ENCODE measurements around the gene FMR1. TPM values are rescaled to one million over a fixed set of nuclear protein-coding genes. Genes with fewer than 3 reads are reported as not detected.

Gene FMR1
- total RNA-seq, 1 experiment from 2014 or later: 44.6 TPM

DNA sequence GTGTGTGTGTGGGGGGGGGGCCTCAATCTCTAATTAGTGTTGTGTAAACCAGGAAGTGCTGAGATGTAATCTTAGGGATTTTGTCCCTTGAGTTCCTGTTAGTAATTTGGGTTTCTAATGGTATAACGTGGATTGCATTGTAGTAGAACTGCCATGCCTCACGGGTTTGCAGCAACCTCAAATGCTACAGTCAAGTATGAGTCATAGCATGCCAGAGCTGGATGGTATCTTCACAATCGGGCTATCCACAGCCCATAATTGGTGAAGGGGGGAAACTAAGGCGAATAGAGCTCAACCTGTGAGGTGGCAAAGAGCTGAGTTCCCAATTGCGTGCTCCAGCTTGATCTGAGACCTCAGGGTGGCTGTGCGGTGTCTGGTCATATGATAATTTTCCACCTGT lies 67.2 kb downstream of the FMR1 start:
- H3K14ac ChIP-seq (ENCODE audit: insufficient read depth, low read length): no peak overlapping the region
- Mint-ChIP-seq H3K27me3 (ENCODE audit: low read depth) (no peaks in the 10 kb centered on the region), H3K27ac (no peak overlapping the region)

More for the DNA sequence above, 67.2 kb downstream of the FMR1 start:
- no peak overlapping the region for H2BK12ac ChIP-seq (ENCODE audit: insufficient read length, low read depth, low read length)
- Mint-ChIP-seq H3K36me3 (ENCODE audit: insufficient read depth in 1 of 3, low read depth in 3 of 3) (peaks cover 0 to 3% (median 0%) of the 10 kb centered on the region in 3 experiments; a peak in 1 of 7 replicates), H3K9me3 (peaks cover 58 to 67% of the 10 kb centered on the region in 2 experiments), H3K4me1 (no peaks in the 10 kb centered on the region), H3K4me3 (no peak overlapping the region; a peak in 1 of 5 replicates)
- no peak overlapping the region for H3K56ac ChIP-seq (ENCODE audit: insufficient read length, low read depth, low read length)
- H2BK5ac ChIP-seq (ENCODE audit: insufficient read length, low read length): no peak overlapping the region
- H3K23me2 ChIP-seq (ENCODE audit: insufficient read length, low read depth, low read length, poor library complexity, severe bottlenecking): no peaks in the 10 kb centered on the region
- H3K4ac ChIP-seq (ENCODE audit: low read depth, low read length): no peak overlapping the region
- no peaks in the 10 kb centered on the region for H4K20me1 ChIP-seq (ENCODE audit: control insufficient read depth, insufficient read depth, insufficient read length)
- H3K18ac ChIP-seq (ENCODE audit: insufficient read length, low read depth, low read length): no peak overlapping the region
- H2AFZ ChIP-seq (ENCODE audit: low read length): no peak overlapping the region
- no peak overlapping the region for H3K27ac ChIP-seq (ENCODE audit: insufficient read length, low read depth, low read length)
- no peak overlapping the region for H4K5ac ChIP-seq (ENCODE audit: insufficient read length, low read depth, low read length)
- peaks cover 34% of the 10 kb centered on the region for H3K9me3 ChIP-seq (ENCODE audit: control insufficient read depth, low read depth, low read length)
- TF ChIP-seq CTCF (conservative IDR thresholded peaks at IDR 0.05): no peak
- H3K79me1 ChIP-seq (ENCODE audit: insufficient read depth, low read depth, low read length, poor library complexity, severe bottlenecking): no peaks in the 10 kb centered on the region
- H2BK20ac ChIP-seq (ENCODE audit: low read depth, low read length, poor library complexity, severe bottlenecking): no peak overlapping the region
- no CpG with 5 or more reads among the region's 6 CpGs for WGBS (ENCODE audit: extremely low coverage, insufficient read length, low lambda C conversion rate)
- no peak overlapping the region for H3K23ac ChIP-seq (ENCODE audit: insufficient read length, low read depth, low read length)
- DNase-seq: no peak
- H3K4me2 ChIP-seq (ENCODE audit: insufficient read depth, insufficient read length, low read length): no peak overlapping the region
- no peak overlapping the region for H2BK120ac ChIP-seq (ENCODE audit: low read depth, low read length, poor library complexity, severe bottlenecking)
- no peak overlapping the region for H2BK15ac ChIP-seq (ENCODE audit: low read depth, low read length)
- no peaks in the 10 kb centered on the region for H3K27me3 ChIP-seq (ENCODE audit: insufficient read depth, low read length)
- no peak overlapping the region for H2AK5ac ChIP-seq (ENCODE audit: insufficient read length, low read length)
- H4K8ac ChIP-seq (replicated peaks; ENCODE audit: insufficient read length, low read depth, low read length): no peak overlapping the region
- H3T11ph ChIP-seq (ENCODE audit: low read length): no peak overlapping the region
- no peak overlapping the region for H4K91ac ChIP-seq (ENCODE audit: insufficient read length, low read depth, low read length)
- no peaks in the 10 kb centered on the region for H3K4me1 ChIP-seq (ENCODE audit: insufficient read depth, low read length)
- no peaks in the 10 kb centered on the region for H3K79me2 ChIP-seq (ENCODE audit: insufficient read depth, low read length)
- H3K9ac ChIP-seq (ENCODE audit: extremely low read depth, insufficient read length, low read length): no peak overlapping the region
